NCI-H1436 treated with DMSO at 0.1 percent for 48 hours (cell line): Measurements from ENCODE around the gene FTCD.
"Not testable (repeated sequence)": the region's sequence is repeated elsewhere in the genome, so short reads cannot be mapped to it uniquely, and the experiment has no call there.

Experiments used
- DNase-seq: peaks from one replicate; lab custom pipeline; 2025; lab: John Stamatoyannopoulos, UW

The FTCD gene

DNA sequence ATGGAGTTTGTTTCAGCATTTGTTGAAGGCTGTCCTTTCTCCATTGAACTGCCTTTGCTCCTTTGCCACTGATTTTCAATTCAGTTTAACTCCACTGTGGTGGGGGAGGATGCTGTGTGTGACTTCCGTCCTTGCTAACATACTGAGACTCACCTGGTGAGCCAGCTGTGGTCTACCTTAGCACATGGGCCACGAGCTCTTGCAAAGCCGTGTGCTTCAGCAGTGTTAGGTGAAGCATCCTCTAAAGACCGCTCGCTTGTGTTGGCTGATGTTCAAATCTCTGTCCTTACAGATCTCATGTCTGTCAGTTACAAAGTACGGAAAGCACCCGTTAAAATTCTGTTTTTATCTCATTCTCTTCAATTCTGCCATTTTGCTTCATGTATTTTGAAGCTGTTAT lies 32.4 kb upstream of the FTCD start:
- DNase-seq = no peak

DNA sequence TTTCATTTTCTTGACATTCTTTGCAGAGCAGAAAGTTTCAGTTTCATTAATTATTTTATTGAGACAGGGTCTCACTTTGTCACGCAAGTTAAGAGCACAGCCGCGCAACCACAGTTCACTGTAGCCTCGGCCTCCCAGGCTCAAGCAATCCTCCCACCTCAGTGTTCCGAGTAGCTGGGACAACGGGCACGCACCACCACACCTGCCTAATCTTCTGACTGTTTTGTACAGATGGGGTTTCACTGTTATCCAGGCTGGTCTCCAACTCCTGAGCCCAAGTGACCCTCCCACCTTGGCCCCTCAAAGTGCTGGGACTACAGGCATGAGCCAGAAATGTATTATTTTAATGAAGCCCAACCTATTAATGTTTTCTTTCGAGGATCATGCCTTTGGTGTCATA lies 31.9 kb upstream of the FTCD start:
- DNase-seq = no peak

GRCh38 chr21:46185716-46186115 lies 30.3 kb upstream of the FTCD start:
- no peak for DNase-seq

DNA sequence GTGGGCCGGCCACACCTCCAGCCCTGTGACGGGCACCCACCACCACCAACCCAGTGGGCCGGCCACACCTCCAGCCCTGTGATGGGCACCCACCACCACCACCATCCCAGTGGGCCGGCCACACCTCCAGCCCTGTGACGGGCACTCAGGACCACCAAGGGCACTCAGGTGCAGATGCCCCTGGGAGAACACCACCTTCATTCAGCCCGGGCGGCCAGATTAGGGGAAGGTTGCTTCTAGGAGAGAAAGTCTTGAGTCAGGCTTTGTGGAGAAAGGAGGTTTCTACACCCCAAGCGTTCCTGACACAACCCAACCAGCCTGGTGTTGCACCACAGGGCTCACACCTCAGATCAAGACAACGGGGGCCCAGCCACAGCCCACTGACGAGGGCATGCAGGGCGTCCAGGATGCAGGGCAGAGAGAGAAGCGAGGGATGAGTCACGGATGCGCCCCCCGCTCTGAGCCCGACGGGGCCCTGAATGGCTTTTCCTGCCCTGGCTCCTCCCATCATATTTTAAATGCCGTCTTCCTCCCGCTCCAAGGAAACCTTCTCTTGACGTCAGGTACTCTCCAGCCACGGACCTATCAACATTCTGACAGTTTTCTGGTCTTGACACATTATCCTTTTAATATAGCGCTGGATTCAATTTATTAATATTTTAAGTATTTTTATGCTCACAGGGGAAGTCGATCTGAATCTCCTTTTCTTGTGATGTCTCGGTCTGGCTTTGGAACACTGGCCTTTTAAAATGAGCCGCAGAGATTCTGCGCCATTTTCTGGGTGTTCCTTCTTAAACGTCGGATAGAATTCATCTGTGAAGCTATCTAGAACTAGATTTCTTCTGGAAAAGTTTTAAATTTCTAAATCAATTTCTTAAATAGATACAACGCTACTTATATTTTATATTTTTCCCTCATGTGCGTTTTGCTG lies 29.5 kb upstream of the FTCD start:
- DNase-seq = peak; percentile 57

DNA sequence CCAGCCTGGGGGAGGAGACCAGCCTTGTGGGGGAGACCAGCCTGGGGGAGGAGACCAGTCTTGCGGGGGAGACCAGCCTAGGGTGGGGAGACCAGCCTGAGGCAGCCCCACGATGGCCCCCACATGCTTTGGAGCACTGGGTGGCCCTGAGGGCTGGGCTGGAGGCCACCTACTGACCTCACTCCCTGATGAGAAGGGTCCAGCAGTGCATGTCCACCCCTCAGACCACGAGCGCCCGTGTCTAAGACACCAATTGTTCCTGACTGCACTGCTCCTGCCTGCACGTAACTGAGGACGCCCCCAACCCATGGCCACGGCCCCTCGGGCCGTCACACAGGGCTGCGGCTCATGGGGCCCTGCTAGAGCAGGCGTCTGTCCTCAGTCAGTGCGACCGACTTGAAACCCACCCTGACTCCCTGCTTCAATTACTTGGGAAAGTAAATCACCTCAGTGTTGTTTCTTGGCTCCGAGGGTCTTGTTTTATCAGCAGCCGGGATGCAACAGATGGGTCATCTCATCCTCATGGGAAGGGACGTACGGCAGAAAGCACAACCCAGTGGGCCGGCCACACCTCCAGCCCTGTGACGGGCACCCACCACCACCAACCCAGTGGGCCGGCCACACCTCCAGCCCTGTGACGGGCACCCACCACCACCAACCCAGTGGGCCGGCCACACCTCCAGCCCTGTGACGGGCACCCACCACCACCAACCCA lies 28.7 kb upstream of the FTCD start, which contains the start of gene SPATC1L:
SPATC1L (minus strand) TSS at position 550 of the 715 bp plus-strand sequence. CDS start 1,643 bp downstream, outside the sequence.
- no peak for DNase-seq

- not testable (repeated sequence) for DNase-seq
Measured at GRCh38 chr21:46183337-46183909, 28.0 kb upstream of the FTCD start.

GRCh38 chr21:46182548-46183336 lies 27.4 kb upstream of the FTCD start:
- no peak for DNase-seq

DNA sequence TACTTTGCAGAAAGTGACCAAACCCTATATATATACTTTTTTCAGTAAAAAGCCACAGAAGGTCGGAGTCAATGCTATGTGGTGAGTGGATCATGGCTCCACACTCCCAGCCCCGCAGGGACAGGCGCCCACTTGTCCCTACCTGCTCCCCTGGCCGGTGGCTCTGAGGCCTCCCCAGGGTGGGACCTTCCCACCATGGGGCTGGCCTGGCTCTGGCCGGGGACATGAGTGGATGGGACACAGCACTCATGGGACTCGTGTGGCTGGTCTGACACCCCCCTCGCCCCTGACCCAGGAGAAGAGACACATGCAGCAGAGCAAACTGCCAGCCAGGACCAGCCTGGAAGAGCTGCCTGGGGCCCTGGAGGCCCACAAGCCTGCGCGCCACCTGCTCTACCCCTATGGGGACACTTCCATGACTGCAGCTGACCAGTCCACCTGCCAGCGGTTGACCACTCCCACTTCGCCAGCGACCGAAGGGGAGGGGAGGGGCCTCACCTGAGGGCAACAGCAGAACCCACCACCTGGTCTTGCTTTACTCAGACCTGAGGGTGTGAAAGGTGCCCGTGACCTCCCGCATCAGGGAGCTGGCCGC lies 26.7 kb upstream of the FTCD start:
- no peak for DNase-seq

DNA sequence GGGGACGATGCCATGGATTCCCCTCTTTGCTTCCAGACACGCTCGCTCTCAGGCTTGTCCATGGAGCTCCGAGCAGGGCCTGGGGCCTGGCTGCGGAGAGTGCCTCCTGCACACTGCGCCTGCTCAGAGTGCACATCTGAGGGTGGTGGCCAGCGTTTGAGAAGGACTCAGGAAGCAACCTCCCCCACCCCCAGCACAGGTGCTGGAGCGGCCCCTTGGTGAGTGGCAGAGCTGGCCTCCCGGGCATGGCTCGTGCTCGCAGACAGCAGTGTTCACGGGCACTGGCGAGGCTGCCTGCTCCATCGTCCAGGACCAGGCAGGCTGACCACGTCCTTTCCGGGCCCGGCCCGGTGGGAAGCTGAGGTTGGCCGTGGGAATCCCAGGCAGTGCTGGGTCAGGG lies 26.1 kb upstream of the FTCD start:
- no peak for DNase-seq

DNA sequence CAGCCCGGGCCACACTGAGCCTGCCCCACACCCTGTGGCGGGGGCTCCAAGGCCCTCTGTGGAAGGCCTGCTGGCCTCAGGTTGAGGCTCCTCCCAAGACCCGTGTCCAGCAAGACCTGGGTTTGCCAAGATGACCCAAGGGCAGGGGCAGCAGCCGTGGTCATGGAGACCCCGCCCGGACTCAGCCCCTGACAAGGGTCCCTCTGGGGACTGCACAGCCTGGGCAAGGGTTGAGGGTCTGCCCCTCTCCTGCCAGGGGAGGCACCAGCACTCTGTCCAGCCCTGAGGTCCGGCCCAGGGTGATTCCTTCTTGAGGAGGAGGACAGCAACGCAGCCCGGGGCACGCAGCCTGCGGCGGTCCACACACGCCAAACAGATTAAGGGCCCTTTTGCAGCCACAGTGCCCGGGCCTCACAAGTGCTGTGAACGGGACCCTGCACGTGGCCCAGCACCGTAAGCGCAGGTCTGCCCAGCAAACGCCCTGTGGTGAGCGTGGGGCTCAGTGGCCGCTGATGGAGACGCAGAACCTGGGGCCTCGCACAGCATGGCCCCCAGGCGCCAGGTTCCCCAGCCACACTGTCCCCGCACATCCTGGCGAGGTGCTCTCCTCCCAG lies 25.5 kb upstream of the FTCD start:
- no peak for DNase-seq

DNA sequence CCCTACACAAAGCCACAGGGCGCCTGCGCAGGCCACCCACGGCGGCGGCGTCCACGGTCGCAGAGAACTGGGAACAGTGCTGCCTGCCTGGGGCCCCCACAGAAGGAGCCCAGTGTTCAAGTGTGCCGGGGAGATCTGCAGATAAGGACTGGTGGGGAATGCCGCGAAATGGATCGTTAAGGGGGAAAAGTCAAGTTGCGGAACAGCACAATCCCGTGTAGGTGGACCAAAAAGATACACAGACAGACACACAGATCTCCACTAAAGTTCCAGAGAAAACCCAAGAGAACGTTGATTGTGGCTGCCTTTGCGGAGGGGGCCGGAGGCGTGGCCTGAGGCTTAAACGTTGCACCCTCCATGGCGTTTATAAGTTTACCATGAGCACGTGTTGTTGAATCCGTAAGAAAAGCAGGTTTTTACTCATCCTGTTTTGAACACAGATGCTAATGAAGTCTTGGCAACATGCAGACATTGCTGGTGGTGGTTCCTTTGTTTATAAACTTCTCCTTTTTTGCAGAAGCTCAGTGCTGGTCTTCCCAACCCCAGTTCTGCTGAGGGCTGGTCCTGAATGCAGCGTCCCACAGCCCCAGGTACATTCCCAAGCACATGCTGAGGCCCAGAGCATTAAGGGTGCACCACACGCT lies 24.8 kb upstream of the FTCD start:
- no peak for DNase-seq

DNA sequence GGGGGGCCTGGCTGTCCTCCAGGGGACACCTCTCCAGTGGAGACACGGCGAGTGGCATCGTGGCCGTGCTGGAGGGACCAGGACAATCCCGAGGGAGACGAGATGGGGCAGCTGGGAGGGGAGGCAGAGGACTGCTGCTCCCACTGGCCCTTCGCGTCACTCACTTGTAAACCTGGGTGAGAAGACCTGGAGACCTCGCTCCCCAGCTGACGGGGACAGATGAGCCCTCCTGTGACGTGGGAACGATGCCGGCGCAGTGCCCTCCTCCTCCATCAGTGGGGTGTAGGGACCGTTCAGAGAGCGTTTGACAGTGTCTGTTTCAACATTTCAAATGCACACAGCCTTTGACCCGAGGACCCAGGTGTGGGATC lies 24.3 kb upstream of the FTCD start:
- DNase-seq = no peak

- DNase-seq = no peak
Measured at GRCh38 chr21:46178961-46179360, 23.6 kb upstream of the FTCD start.

- not testable (repeated sequence) for DNase-seq
Measured at GRCh38 chr21:46176443-46177129, 21.2 kb upstream of the FTCD start.

DNA sequence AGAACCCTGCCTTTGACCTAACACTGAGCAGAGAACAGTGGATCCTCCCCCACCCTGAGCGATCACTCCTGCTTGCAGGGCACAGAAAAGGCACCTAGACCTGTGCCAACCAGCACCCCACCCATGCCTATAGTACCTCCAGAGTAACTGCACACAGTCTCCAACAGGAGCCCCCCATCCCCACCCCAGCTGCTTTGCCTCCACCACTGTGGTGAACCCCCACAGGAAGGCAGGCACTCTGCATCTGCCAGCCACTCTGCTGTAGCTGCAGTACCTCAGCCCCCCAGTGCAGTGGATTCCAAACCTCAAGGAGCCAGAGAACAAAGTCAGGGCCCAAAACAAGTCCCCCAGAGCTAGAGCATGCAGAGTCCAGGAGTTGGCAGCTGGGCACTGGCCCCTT lies 18.2 kb upstream of the FTCD start:
- no peak for DNase-seq

- DNase-seq = no peak
Measured at GRCh38 chr21:46172863-46173528, 17.6 kb upstream of the FTCD start.

GRCh38 chr21:46171996-46172862 lies 16.9 kb upstream of the FTCD start:
- DNase-seq = no peak

DNA sequence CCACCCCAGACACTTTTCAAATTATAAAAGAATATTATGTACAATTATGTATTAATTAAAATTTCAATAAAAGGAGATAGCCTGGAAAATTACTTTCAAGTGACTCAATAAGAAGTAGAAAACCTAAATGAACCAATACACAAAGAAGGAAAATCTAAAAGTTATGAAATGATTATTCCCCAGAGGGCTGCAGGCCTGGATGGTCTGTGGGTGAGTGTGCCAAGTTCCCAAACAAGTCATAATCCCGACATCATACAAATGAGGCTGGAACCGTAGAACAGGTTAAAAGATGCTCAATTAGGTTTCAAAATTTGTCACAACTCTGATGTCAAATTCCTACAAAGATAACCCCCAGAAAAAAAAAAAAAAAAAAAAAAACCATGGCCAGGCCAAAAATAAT lies 16.2 kb upstream of the FTCD start:
- no peak for DNase-seq
